ENCODE data around the gene EPC2.
A peak's percentile ranks its signal among the peaks of the same experiment; 100 is the strongest.

EPC2 gene, protein sequence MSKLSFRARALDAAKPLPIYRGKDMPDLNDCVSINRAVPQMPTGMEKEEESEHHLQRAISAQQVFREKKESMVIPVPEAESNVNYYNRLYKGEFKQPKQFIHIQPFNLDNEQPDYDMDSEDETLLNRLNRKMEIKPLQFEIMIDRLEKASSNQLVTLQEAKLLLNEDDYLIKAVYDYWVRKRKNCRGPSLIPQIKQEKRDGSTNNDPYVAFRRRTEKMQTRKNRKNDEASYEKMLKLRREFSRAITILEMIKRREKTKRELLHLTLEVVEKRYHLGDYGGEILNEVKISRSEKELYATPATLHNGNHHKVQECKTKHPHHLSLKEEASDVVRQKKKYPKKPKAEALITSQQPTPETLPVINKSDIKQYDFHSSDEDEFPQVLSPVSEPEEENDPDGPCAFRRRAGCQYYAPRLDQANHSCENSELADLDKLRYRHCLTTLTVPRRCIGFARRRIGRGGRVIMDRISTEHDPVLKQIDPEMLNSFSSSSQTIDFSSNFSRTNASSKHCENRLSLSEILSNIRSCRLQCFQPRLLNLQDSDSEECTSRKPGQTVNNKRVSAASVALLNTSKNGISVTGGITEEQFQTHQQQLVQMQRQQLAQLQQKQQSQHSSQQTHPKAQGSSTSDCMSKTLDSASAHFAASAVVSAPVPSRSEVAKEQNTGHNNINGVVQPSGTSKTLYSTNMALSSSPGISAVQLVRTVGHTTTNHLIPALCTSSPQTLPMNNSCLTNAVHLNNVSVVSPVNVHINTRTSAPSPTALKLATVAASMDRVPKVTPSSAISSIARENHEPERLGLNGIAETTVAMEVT

DNA sequence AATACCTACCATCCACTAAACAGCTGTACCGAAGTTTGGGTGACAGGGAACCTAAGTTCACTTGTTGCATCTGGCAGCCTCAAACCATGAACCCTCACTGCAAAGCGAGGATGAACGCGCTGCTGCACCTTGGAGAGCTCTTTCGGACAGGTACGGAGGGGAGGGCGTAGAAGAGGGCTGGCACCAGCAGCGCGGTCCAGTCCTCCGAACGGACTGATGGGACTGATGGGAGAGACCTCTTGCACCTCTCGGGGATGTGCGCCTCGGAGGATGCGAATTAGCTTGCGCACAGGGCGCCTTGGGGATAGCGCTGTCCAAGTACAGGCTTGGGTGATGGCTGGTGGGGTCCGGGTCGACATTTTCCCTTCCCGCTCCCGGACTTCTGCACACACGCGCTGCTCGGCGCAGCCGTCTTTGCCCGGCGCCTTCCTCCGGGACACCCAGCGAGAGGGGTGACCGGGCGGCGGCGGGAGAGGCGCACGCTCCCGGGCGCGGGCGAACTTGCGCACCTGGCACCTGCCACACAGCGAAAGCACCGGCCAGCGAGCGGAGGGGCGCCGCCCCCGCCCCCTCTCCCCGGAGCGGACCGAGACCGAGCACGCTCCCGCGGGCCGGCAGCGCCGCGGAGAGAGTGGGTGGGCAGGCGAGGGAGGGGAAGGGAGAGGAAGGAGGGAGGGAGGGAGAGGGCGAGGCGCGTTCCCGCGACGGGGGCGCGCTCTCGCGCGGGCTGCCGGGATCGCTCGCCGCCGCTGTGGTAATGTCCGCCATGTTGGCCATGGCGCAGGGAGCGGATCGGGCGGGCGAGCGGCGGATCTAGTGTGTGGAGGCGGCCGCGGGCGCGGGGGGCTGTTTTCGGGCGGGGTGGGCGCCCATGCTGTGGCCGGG is at the start of gene EPC2:
Gene EPC2 (plus strand): TSS at position 754 of the 885 bp plus-strand sequence. CDS start 267 bp downstream, outside the sequence.
- DNase-seq: peak; percentile 22 to 97 (median 84)

DNA sequence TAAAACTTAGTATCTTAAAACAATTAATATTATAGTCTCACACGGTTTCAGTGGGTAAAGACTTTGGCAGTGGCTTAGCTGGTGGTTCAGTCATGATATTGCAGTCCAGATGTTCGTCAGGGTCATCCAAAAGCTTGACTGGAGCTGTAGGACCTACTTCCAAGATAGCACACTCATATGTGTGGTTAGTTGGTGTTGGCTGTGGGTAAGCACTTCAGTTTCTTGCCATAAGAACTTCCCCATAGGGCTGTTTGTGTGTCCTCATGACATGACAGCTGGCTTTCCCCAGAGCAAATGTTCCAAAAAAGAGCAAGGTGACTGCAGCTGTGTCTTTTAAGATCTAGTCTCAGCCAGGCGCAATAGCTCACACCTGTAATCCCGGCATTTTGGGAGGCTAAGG is 48.5 kb upstream of the EPC2 start:
- DNase-seq: no peak

DNA sequence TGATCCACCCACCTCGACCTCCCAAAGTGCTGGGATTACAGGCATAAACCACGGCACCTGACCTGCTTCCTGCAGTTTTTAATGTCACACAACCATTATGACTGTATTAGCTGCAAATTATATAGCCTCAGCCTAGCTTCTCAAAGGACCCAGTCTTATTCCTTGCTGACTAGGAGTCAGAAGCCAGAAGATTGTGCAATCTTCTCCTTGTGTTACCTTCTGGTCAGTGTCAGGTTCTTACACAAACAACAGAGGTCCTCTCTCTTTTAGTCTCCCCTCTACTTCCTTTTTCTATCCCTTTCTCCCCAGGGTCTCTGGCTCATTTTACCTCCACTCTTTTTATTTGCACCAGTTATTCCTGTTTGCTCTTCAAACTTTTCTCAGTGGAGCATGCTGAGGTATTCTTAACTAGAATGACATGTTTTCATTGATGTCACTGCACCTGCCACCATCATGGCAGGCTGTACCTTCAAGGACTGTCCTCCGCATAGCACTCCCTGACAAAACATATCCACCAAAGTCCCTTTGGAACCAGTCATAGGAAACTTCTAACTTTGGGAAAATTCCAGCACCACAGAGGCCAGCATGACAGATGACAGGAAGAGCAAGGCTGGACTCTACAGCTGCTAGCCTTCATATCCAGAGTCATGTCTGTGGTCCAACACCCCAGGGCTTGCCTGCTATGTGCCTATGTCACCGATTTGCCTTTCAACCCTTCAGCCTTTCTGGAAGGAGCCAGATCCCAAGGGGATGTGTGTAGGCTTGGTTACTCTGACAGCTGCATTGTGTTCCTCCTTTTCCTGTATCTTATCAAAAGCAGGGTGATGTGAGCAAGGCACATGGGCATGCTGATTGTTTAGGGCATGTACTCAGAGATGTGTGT is 45.2 kb upstream of the EPC2 start:
- DNase-seq: no peak

DNA sequence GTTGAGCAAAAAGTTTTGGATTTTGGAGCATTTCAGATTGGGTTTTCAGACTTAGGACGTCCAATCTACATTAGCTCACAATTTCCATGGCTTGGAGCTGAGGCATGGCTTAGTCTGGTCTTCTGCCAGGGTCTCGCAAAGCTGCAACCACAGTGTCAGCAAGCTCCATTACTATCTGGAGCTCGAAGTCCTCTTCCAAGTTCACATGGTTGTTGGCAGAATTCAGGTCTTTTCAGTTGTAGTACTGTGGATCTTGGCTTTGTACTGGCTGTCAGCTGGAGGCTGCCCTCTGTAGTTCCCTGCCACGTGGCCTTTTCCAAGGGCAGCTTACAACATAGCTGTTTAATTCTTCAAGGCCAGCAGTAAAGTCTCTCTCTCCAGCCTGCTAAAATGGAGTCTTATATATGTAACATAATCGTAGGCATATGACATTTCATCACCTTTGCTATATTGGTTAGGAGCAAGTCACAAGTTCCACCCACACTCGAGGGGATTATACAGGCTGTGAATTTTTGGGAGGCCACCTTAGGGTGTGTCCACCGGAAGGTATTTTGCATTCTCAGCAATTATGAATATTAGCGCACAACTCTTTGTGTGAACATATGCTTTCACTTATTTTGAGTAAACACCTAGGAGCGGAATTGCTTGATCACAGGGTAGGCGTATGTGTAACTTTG is 41.5 kb upstream of the EPC2 start:
- DNase-seq: no peak

DNA sequence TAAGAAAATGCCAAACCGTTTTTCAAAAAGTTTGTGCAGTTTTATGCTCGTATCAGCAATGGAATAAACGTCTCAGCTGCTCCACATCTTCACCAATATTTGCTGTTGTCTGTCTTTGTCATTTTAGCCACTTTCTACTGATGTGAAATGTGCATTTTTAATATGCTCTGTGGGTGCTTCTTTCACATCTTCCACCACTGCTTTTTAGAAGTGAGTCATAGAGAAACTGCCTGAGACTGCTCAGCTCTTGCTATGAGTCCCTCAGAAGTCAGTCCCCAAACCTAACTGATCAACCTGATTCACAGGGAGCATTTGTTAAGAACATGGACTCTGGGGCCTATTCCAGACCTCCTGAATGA is 41.0 kb upstream of the EPC2 start:
- DNase-seq: no peak

DNA sequence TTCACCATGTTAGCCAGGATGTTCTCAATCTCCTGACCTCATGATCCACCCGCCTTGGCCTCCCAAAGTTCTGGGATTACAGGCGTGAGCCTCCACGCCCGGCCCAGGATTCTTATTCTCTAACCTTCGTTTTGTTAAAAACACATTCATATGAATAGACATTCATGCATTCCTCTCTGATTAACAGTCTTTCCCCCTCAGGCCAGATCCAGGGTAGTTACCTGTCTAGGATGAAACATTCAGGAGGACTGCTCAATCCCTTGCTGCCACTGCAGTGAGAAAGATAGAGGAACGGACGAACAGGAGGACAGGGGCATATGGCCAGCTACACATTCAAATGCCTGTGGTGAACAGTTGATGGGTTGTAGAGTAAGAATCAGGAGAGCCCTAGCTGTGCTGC is 39.6 kb upstream of the EPC2 start:
- DNase-seq: no peak

DNA sequence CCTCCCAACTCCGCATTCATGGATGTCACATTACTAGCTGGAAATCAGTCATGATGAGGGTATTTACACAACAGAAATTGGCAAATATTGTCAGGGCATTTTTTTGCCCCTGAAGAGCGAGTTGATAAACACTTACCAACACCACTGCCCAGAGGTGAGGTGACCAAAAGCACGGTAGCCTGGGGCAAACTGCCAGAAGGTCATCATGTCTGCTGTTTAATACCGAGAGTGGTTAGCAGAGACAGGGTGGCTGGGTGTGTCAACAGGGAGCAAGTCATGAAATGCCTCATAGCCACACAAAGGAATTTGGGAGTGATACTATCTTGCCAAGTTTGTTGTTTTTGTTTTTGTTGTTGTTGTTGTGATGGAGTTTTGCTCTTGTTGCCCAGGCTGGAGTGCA is 37.0 kb upstream of the EPC2 start:
- DNase-seq: no peak

DNA sequence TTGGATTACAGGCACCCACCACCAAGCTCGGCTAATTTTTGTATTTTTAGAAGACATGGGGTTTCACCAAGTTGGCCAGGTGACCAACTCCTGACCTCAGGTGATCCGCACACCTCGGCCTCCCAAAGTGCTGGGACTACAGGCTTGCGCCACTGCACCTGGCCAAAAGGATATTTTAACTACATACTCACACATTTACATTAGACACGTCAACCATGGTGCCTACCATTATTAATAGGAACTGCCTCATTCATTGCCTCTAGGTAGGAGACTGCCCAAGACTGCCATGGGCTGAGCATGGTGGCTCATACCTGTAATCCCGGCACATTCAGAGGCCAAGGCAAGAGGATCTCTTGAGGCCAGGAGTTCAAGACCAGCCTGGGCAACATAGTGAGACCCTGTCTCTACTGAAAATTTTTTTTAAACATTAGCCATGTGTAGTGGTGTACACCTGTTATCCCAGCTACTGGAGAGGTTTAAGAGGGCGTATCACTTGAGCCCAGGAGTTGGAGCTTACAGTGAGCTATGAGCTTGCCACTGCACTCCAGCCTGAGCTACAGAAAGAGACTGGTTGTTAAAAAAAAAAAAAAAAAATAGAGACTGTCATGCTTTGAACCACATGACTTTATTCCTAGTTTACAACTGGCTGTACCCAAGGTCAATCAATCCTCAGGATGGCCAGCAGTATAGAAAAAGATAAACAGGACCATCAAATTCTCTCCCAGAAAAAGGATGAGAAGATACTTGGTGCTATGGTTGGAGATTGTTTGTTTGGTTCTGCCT is 31.1 kb upstream of the EPC2 start:
- DNase-seq: no peak

DNA sequence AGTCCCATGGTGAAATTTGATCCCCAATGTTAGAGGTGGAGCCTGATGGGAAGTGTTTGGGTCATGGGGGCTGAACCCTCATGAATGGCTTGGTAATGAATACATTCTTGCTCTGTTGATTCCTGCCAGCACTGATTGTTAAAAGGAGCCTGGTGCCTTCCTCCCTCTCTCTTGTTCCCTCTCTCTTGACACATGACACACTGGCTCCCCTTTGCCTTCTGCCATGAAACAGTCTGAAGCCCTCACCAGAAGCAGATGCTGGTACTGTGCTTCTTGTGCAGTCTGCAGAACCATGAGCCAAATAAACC is 30.6 kb upstream of the EPC2 start:
- no peak for DNase-seq

DNA sequence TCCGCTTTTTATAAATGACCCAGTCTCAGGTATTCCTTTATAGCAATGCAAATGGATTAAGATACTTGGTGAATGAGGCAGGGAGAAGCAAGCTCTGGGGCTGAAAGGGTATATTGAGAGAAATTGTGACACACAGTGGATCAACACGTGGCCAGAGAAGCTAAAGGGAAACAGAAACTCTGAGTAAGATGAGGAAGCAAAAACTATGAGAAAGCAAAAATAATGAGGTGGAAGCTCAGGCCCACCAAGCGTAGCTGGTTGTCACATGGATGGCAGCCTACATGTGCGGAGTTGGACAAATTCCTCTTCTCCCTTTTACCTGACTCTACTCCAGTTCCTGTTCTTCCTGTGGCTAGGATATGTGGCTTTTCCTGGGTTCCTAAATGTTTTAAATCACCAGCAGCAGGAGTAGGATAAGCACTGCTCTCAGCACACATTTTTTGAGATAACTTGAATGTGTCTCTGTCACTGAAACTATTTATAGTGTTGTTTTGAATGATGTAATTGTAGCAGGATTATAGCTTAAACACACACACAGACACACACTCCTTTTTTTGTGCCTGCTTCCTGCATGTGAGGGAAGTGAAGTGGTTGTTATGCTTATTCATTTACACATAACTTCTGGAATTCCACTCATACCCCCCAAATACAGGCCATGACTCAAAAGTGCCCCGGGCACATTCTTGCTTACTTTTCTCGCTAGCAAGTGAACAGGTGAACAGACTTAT is 30.1 kb upstream of the EPC2 start:
- DNase-seq: peak in 9 of 56 donors; percentile 1 to 28 (median 5)

DNA sequence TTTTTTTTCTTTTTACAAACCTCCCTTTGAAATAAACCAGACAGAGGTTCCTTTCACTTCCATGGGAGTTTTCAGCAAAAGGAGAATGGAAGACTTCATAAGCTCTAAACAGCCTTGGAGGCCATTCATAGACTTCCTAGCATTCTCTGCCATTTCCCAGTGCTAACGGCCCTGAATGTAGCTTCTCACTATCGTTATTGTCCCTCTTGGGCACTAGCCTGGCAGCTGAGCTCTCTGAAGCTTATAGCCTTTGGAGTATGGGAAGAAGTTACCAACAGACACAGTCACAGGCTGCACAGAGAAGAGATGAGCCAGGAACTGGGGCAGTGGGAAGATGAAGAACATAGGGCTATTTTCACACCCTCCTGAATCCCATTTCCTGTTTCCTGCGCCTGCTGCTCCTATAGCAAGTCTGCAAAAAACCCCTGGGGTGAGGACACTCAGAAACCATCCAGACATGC is 29.1 kb upstream of the EPC2 start:
- DNase-seq: peak in 32 of 56 donors; percentile 1 to 47 (median 14)

DNA sequence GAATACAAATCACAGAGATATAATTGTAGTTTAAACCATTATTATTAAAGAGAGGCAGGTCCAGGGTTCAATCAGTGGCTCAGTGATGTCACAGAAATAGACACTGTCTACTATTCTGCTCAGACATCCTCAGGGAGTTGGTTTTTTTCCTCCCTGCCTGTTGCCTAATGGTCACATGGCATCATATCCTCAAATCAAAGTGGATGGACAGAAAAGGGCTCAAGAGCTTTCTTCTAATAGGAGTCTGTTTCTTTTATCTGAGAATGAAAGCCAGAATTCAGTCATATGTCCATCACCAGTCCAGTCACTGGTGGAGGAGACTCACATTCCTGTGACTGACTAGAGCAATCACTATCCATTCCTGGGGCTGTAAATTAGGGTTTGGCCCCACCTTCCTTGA is 27.9 kb upstream of the EPC2 start:
- DNase-seq: no peak

DNA sequence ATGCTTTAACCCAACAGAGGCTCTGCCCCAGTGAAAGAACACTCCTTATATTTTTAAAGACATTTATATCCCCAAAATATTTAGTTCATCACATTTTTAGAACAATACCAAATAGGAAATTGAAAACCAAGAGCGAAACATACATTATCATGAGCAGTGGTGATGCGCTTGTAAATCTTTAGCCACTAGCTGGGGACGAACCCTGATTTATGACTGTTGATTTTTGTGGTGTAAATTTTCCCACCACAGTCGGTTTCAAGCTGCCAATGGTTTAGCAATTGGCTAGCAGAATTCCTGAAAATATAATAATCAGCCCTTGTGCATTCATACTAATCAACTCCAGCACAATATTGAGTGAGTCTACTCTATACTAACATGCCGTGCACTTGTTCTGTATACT is 27.3 kb upstream of the EPC2 start:
- no peak for DNase-seq

DNA sequence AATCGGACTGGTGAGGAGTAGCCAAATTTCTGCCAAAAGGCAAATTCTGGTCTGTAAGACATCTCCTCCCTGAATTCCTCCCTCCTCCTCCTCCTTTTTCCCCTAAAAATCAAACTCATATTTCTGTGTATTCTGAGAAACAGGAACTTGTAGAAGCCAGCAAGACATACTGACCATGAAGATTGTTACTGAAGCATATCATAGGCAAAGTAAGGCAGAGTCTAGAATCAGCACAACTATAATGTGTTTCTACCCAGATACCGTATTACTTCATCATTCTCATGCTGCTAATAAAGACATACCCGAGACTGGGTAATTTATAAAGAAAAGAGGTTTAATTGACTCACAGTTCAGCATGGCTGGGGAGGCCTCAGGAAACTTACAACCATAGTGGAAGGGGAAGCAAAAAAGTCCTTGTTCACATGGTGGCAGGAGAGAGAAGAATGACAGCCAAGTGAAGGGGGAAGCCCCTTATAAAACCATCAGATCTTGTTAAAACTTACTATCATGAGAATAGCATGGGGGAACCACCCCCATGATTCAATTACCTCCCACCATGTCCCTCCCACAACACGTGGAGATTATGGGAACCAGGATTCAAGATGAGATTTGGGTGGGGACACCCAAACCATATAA is 24.9 kb upstream of the EPC2 start:
- no peak for DNase-seq

DNA sequence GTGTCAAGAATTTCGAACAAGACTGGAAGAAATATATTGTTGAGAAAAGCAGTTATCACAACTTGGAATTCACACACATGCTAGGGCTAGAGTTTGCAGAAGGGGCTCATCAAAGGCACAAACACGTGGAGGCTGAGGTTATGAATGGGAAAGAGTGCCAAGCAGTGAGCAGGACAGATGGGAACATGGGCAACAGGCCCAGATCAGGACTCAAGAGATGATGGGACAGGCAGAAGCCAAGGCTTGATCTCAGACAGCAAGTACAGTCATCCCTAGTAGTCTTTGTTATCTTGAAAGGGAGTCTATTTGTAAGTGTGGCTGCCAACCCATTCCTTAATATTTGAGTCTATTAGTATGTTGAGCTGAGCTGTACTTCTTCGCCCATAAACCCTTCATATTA is 22.2 kb upstream of the EPC2 start:
- DNase-seq: peak in 1 of 56 donors; percentile 3

DNA sequence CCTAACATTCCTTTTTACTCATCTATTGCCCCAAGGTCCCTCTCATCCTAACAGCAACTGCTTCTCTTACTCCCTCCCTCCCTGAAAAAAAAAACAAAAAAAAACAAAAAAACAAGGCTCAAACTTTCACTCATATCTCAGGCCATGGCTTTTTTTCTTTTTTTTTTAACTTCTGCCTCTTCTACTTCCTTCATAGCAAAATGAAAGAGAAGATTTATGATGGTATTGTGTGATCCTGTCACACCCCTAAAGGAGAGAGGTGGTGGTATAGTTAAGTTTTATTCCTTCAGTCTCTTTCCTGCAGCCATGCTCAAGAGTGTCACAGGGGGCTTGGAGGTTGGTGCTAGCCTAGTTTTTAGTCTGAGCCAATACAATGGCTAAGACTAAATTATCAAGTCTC is 21.5 kb upstream of the EPC2 start:
- no peak for DNase-seq

DNA sequence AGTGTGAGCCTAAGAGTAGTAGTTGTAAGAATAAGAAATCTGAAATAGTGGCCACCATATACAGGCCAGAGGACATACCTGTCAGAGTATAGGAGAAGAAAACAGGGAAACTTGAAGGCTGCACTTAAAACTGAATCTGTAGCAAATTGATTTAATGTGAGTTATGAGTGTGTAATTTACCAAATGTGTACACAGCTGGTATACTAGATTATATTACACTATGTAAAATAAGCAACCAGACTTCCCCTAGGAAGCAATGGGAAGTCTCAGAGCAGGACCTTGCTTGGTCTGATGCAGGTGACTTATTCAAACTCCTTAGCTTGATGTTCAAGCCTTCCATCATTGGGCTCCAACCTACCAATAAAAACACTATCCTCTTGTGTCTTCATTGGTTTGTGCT is 17.3 kb upstream of the EPC2 start:
- no peak for DNase-seq

DNA sequence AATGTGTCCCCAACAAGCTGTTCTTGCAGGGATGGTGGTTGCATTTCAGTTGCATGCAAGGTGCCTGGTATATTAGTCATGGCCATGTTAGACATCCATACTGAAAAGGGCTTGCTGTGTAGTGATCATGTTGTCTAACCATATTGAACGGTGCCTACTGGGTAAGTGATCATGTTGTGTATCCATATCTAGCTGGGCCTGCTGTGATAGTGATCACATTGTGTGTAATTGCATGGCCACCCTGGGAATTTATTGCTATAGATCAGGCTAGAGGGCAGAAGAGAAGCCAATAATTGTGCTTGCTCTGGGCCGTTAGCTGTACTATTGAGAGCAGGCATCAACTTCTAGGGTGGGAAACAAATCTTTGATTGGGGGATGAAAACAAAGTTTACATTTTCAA is 9.8 kb upstream of the EPC2 start:
- DNase-seq: no peak
